Vagina (tissue), 2 donors: ENCODE measurements around the gene STK11. TPM values are rescaled to one million over a fixed set of nuclear protein-coding genes. Genes with fewer than 3 reads are reported as not detected.

Source experiments
- DNase-seq, 2 donors: peaks; one replicate each; pipeline ENCODE4 v3.0.0-alpha.2; 2017; ENCODE audit errors: extremely low spot score in 2 of 2
- H3K27ac ChIP-seq: fragments of 200-600 bp; sonication (generic); one replicate; pipeline ENCODE4 v1.5.1; 2019
- H3K27me3 ChIP-seq: fragments of 200-600 bp; sonication (generic); one replicate; pipeline ENCODE4 v1.5.1; 2019
- H3K36me3 ChIP-seq, 2 donors: fragments of 200-600 bp; sonication (generic); one replicate each; pipeline ENCODE4 v1.5.1; 2017 to 2019
- H3K4me1 ChIP-seq: fragments of 200-600 bp; sonication (generic); one replicate; pipeline ENCODE4 v1.5.1; 2019
- H3K4me3 ChIP-seq, 2 donors: fragments of 200-600 bp; sonication (generic); 1 replicate in 1 of 2; 2 replicates in 1 of 2; pipeline ENCODE4 v1.5.1; 2016 to 2019
- H3K9me3 ChIP-seq: fragments of 200-600 bp; sonication (generic); one replicate; pipeline ENCODE4 v1.5.1; 2019
- CTCF ChIP-seq, 3 experiments: fragments of 450-650 bp in 2 of 3; fragments of 200-600 bp in 1 of 3; sonication (generic) in 1 of 3; IDR thresholded peaks; one replicate each; pipeline ENCODE4 v1.5.1; 2017 to 2019; ENCODE audit warnings: antibody characterized with exemption in 3 of 3, mild to moderate bottlenecking in 2 of 3, moderate library complexity in 2 of 3
- POLR2A ChIP-seq, 2 donors: fragments of 450-650 bp; IDR thresholded peaks; one replicate each; pipeline ENCODE4 v1.6.1; 2017; ENCODE audit warnings: antibody characterized with exemption in 2 of 2, mild to moderate bottlenecking in 2 of 2, moderate library complexity in 2 of 2
- POLR2AphosphoS5 ChIP-seq, 2 donors: sonication (generic); formaldehyde crosslinking; IDR thresholded peaks; one replicate each; pipeline ENCODE4 v1.9.0; 2017; ENCODE audit warnings: antibody characterized with exemption in 2 of 2, mild to moderate bottlenecking in 2 of 2, low read depth in 1 of 2; ENCODE audit not compliant: insufficient read depth in 1 of 2
- intact Hi-C: fragments of 100-400 bp; cut with DNase I; formaldehyde crosslinking; loops from one replicate; pipeline ENCODE4 v1.15.1; 2023
- total RNA-seq: library from RNA; depleted of rRNA; stranded (reverse); fragments of >200 nt; gene quantifications from one replicate; pipeline ENCODE4 v1.2.3, GENCODE V29; 2016

The STK11 gene
- total RNA-seq, 1 donor from 2014 or later: 54.5 TPM

DNA sequence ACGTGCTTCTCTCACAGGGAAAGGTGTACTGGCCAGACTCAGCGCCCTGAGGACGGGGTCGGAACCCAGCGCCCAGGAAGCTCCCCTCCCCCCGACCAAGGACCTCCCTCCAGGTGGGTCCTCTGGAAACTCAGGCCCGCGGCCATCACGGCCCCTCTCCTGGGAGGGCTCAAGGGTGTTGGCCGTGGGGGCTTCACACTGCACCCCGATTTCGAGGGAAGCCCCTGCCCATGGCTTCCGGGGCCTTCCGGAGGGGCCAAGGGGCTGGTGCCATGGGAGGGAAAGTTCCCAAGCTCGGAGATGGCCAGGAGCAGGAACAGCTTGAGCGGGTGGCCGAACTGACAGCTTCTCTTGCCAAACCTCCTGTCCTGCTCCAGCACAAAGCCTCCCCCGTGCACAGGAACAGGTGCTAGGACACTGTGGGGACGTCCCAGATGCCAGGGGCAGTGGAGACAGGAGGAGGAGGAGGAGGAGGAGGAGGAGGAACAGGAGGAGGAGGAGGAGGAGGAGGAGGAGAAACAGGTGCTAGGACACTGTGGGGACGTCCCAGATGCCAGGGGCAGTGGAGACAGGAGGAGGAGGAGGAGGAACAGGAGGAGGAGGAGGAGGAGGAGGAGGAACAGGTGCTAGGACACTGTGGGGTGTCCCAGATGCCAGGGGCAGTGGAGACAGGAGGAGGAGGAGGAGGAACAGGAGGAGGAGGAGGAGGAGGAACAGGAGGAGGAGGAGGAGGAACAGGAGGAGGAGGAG is 41.5 kb upstream of the STK11 start:
- Histone ChIP-seq H3K27ac (no peak overlapping the region), H3K9me3 (no peaks in the 10 kb centered on the region), H3K27me3 (no peaks in the 10 kb centered on the region), H3K4me1 (peaks cover 45% of the 10 kb centered on the region), H3K4me3 (no peak overlapping the region), H3K36me3 (peaks cover 0 to 11% of the 10 kb centered on the region in 2 donors)
- TF ChIP-seq POLR2A (IDR thresholded peaks at IDR 0.05) (no peak), POLR2AphosphoS5 (IDR thresholded peaks at IDR 0.05; ENCODE audit: insufficient read depth in 1 of 2, low read depth in 1 of 2) (no peak), CTCF (IDR thresholded peaks at IDR 0.05) (no peak)
- intact Hi-C loops: no loop called here
- no peak for DNase-seq

DNA sequence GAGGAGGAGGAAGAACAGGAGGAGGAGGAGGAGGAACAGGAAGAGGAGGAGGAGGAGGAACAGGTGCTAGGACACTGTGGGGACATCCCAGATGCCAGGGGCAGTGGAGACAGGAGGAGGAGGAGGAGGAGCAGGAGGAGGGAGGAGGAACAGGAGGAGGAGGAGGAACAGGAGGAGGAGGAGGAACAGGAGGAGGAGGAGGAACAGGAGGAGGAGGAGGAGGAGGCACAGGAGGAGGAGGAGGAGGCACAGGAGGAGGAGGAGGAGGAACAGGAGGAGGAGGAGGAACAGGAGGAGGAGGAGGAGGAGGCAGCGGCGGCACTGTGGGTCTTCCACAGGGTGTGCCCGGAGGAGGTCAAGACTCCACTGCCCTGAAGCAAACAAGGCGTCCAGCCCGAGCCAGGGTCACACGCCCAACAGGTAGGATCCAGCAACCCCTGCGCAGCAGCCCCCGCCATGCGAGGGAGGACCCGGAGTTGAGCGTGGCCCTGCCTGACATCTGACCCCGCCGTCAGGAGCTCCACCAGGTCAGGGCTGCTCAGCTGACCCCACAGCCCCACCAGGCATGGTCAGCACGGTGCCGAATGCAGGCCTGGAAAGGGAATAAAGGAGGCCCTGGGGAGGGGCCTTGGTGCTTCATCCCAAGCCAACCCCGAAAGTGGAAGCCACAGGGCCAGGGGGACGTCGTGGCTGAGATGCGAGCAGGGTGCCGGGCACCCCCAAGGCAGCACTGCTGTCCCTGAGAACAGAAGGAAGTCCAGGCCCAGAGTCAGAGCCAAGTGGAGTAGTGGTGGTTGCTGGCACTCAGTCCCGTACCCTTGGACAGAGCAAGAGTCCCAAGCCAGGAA is 40.7 kb upstream of the STK11 start:
- intact Hi-C loops: no loop called here
- peak in 1 of 2 donors; percentile 12 for TF ChIP-seq POLR2AphosphoS5 (IDR thresholded peaks at IDR 0.05; ENCODE audit: insufficient read depth in 1 of 2, low read depth in 1 of 2)
- TF ChIP-seq POLR2A (IDR thresholded peaks at IDR 0.05): no peak
- H3K4me1 ChIP-seq: peaks cover 53% of the 10 kb centered on the region
- no peak overlapping the region for H3K27ac ChIP-seq
- H3K4me3 ChIP-seq: no peak overlapping the region
- no peaks in the 10 kb centered on the region for H3K27me3 ChIP-seq
- H3K9me3 ChIP-seq: no peaks in the 10 kb centered on the region
- peaks cover 0 to 11% of the 10 kb centered on the region in 2 donors for H3K36me3 ChIP-seq
- no peak for DNase-seq

DNA sequence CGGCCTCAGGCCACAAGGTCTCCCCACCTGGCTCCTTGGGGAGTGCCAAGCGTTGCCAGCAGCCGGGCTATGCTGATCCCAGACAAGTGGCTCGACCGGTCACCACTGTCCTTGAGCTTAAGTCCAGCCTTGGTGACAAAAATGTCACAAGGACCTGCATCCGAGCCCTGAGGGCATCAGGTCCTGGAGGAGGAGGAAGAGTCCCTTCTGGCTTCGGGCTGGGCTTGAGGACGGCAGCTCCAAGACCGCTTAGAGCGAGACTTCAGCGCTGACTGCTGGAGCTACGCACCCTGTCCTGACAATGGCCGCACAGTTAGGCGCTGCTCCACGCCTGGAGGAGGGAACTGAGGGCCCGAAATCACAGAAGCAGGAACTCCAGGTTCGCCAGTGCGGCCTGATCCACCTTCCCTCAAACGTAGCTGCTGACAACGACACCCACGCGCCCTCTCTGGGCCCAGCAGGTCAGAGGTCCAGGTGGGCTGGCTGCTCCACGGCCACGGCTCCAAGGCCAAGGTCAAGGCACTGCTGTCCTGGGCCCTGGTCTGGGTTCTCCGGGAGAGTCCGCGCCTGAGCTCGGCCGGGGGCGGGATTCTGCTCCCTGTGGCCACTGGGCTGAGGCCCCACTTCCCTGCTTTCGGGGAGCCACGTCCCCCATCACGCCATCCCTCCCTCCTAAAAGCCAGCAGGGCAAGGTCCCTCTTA is 38.6 kb upstream of the STK11 start:
- intact Hi-C loops: no loop called here
- peaks cover 67% of the 10 kb centered on the region for H3K4me1 ChIP-seq
- no peaks in the 10 kb centered on the region for H3K9me3 ChIP-seq
- no peaks in the 10 kb centered on the region for H3K27me3 ChIP-seq
- no peak for DNase-seq
- peak overlapping the region in 1 of 2 donors; percentile 34 for H3K4me3 ChIP-seq
- TF ChIP-seq POLR2A (IDR thresholded peaks at IDR 0.05) (no peak), POLR2AphosphoS5 (IDR thresholded peaks at IDR 0.05; ENCODE audit: insufficient read depth in 1 of 2, low read depth in 1 of 2) (no peak), CTCF (IDR thresholded peaks at IDR 0.05) (no peak)
- peak overlapping the region; percentile 93 for H3K27ac ChIP-seq
- peaks cover 0 to 6% of the 10 kb centered on the region in 2 donors for H3K36me3 ChIP-seq

- Histone ChIP-seq H3K27ac (peak overlapping the region; percentile 93), H3K36me3 (peaks cover 0 to 6% of the 10 kb centered on the region in 2 donors), H3K9me3 (no peaks in the 10 kb centered on the region), H3K4me3 (peak overlapping the region; percentile 34 to 40), H3K4me1 (peaks cover 75% of the 10 kb centered on the region), H3K27me3 (no peaks in the 10 kb centered on the region)
- TF ChIP-seq CTCF (IDR thresholded peaks at IDR 0.05) (no peak), POLR2AphosphoS5 (IDR thresholded peaks at IDR 0.05; ENCODE audit: insufficient read depth in 1 of 2, low read depth in 1 of 2) (no peak), POLR2A (IDR thresholded peaks at IDR 0.05) (no peak)
- DNase-seq: no peak
- intact Hi-C loops: no loop called here
Observed at GRCh38 chr19:1167687-1168571, 37.6 kb upstream of the STK11 start.
